Activated effector memory CD4-positive, alpha-beta T cell treated with anti-CD3 and anti-CD28 coated beads, Interleukin-2, amount 50 U/mL, for 16 hours (primary cell): ENCODE results near the gene EFCAB8.
A peak's percentile ranks its signal among the peaks of the same experiment; 100 is the strongest.

ENCODE experiments used
- DNase-seq: peaks from one replicate; pipeline ENCODE4 v3.0.0-alpha.2; 2020

Gene EFCAB8

GRCh38 chr20:32858701-32859372 is at the start of gene EFCAB8:
EFCAB8 (plus strand) TSS chr20:32858923; CDS start chr20:32863793, 4,870 bp downstream.
- no peak for DNase-seq

GRCh38 chr20:32809907-32810306 is 48.8 kb upstream of the EFCAB8 start:
- no peak for DNase-seq

- DNase-seq: no peak
Observed at GRCh38 chr20:32810941-32811340, 47.8 kb upstream of the EFCAB8 start.

- DNase-seq: no peak
Observed at GRCh38 chr20:32811886-32812285, 46.8 kb upstream of the EFCAB8 start.

- DNase-seq: peak; percentile 94
Observed at GRCh38 chr20:32819992-32820697, 38.6 kb upstream of the EFCAB8 start.

- DNase-seq: peak; percentile 66
Observed at GRCh38 chr20:32820698-32821377, 37.9 kb upstream of the EFCAB8 start.

- no peak for DNase-seq
Observed at GRCh38 chr20:32822225-32822624, 36.5 kb upstream of the EFCAB8 start.

GRCh38 chr20:32823078-32823477 is 35.6 kb upstream of the EFCAB8 start:
- DNase-seq: peak; percentile 67

GRCh38 chr20:32823737-32824588 is 34.8 kb upstream of the EFCAB8 start:
- DNase-seq: no peak

GRCh38 chr20:32828029-32828680 is 30.6 kb upstream of the EFCAB8 start:
- DNase-seq: no peak

GRCh38 chr20:32829311-32830005 is 29.3 kb upstream of the EFCAB8 start:
- no peak for DNase-seq

- DNase-seq: no peak
Observed at GRCh38 chr20:32830437-32830836, 28.3 kb upstream of the EFCAB8 start.

GRCh38 chr20:32831982-32832381 is 26.7 kb upstream of the EFCAB8 start:
- no peak for DNase-seq

- DNase-seq: no peak
Observed at GRCh38 chr20:32832664-32833063, 26.1 kb upstream of the EFCAB8 start.

- no peak for DNase-seq
Observed at GRCh38 chr20:32834972-32835371, 23.8 kb upstream of the EFCAB8 start.

- DNase-seq: no peak
Observed at GRCh38 chr20:32837157-32837556, 21.6 kb upstream of the EFCAB8 start.

- no peak for DNase-seq
Observed at GRCh38 chr20:32839227-32839981, 19.3 kb upstream of the EFCAB8 start.

GRCh38 chr20:32839982-32840285 is 18.8 kb upstream of the EFCAB8 start:
- no peak for DNase-seq

- no peak for DNase-seq
Observed at GRCh38 chr20:32841174-32841573, 17.5 kb upstream of the EFCAB8 start.

GRCh38 chr20:32841632-32842031 is 17.1 kb upstream of the EFCAB8 start:
- no peak for DNase-seq
